Right renal pelvis (tissue), 4 donors: ENCODE measurements around the gene TEX101. TPM values are rescaled to one million over a fixed set of nuclear protein-coding genes. Genes with fewer than 3 reads are reported as not detected.
A peak's percentile ranks its signal among the peaks of the same experiment; 100 is the strongest.
"Not testable (repeated sequence)": the region's sequence is repeated elsewhere in the genome, so short reads cannot be mapped to it uniquely, and the experiment has no call there.

Source experiments
- DNase-seq, 4 donors: peaks; one replicate each; pipeline ENCODE4 v3.0.0-alpha.2; 2013; ENCODE audit warnings: low read depth in 4 of 4, low spot score in 3 of 4, missing footprints in 1 of 4
- polyA plus RNA-seq, 4 donors: library from polyadenylated mRNA; unstranded; fragments of 120-200 nt; gene quantifications; one replicate each; pipeline ENCODE4 v1.2.1, GENCODE V29; 2013; ENCODE audit not compliant: insufficient read length in 4 of 4

TEX101 gene
- polyA plus RNA-seq, 4 donors, result 0.06 TPM; not detected in 3

- no peak for DNase-seq
Measured at GRCh38 chr19:43416951-43417623, 2.4 kb downstream of the TEX101 start.

DNA sequence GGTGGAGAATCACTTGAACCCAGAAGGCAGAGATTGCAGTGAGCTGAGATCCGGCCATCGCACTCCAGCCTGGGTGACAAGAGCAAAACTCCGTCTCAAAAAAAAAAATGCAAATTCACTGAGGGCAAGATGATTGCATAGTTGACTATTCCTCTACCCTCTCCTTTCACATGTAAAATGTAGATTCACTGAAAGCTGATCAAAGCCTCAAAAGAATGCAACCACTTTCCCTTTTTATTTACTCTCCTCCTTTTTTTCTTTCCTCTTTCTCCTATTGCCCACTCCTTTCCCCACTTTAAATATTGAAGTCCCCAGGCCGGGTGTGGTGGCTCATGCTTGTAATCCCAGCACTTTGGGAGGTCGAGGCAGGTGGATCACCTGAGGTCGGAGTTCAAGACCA is 6.3 kb downstream of the TEX101 start:
- DNase-seq, result no peak

- no peak for DNase-seq
Measured at GRCh38 chr19:43422000-43422688, 7.5 kb downstream of the TEX101 start.

GRCh38 chr19:43422689-43423066 is 8.0 kb downstream of the TEX101 start:
- no peak for DNase-seq

DNA sequence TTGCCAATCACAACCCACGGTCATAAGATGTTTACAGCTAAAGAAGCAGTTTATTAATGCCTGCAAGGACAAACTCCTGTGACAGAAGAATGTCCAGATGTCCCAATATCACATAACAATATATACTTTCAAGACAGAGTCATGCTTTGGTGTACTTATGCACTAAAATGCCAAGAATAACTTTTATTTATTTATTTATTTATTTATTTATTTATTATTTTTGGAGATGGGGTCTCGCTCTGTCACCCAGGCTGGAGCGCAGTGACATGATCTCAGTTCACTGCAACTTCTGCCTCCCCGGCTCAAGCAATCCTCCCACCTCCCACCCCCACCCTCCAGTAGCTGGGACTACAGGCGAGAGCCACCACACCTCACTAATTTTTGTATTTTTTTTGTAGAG is 9.1 kb downstream of the TEX101 start:
- DNase-seq, result no peak

- DNase-seq, result no peak
Measured at GRCh38 chr19:43425567-43426392, 11.1 kb downstream of the TEX101 start.

DNA sequence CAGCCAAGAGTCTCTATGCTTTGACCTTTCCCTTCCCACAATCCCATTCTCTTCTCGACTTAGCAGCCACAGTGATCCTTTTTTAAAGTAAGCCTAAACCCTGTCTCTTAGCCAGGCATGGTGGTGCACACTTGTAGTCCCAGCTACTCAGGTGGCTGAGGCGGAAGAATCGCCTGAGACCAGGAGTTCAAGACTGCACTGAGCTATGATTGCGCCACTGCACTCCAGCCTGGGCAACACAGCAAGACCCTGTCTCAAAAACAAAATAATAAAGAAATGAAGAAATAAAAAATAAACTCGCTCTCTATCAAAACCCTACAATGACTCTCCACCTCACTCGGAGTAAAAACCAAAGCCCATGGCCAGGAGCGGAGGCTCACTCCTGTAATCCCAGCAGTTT is 14.7 kb downstream of the TEX101 start:
- DNase-seq, result no peak

- peak in 1 of 4 donors; percentile 12 for DNase-seq
Measured at GRCh38 chr19:43430142-43430710, 15.5 kb downstream of the TEX101 start.

DNA sequence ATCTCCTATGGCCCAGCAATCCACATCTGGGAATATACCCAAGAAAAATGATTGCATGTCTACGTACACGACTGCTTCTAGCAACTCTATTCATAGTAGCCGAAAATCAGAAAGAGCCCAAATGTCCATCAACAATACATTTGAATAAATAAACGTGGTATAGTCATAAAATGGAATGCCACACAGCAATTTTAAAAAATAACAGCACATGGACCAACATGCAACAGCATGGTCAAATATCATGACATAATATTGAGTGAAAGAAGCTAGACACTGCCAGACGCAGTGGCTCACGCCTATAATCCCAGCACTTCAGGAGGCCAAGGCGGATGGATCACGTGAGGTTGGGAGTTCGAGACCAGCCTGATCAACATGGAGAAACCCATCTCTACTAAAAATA is 16.3 kb downstream of the TEX101 start:
- DNase-seq, result no peak

DNA sequence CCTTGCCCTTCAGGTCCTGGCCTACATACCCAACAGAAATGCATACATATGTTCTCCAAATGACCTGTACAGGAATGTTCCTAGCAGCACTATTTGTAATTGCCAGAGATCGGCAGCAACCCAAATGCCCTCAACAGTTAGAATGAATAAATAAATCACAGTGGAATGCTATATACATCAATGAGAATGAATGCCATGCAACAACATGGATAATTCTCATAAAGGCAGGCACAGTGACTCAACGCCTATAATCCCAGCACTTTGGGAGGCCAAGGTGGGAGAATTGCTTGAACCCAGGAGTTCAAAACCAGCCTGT is 18.6 kb downstream of the TEX101 start:
- no peak for DNase-seq

DNA sequence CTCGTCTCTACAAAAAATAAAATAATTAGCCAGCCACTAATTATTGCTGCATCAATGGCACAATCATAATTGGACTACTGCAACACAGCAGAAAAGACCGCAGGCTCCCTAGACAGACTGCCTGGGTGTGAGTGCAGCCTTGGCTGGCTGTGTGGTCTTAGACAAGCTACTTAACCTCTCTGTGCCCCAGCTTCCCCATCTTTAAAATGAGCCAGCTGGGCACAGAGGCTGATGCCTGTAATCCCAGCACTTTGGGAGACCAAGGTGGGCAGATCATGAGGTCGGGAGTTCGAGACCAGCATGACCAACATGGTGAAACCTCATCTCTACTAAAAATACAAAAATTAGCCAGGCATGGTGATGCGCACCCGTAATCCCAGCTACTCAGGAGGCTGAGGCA is 19.0 kb downstream of the TEX101 start:
- DNase-seq, result no peak

DNA sequence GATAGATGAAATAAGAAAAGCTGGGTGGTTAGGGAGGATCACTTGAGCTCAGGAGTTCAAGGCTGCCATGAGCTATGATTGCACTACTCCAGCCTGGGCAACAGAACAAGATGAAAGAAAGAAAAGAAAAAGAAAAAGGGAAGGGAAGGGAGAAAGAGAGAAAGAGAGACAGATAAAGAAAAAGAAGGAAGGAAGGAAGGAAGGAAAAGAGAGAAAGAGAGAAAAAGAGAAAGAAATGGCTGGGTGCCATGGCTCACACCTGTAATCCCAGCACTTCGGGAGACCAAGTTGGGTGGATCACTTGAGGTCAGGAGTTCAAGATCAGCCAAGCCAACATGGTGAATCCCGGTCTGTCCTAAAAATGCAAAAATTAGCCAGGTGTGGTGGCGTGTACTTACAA is 21.1 kb downstream of the TEX101 start:
- no peak for DNase-seq

GRCh38 chr19:43437284-43437683 is 22.6 kb downstream of the TEX101 start:
- DNase-seq, result not testable (repeated sequence)

GRCh38 chr19:43437712-43438111 is 23.0 kb downstream of the TEX101 start:
- DNase-seq, result no peak

GRCh38 chr19:43438291-43439031 is 23.8 kb downstream of the TEX101 start:
- peak; percentile 39 to 61 (median 56) for DNase-seq

DNA sequence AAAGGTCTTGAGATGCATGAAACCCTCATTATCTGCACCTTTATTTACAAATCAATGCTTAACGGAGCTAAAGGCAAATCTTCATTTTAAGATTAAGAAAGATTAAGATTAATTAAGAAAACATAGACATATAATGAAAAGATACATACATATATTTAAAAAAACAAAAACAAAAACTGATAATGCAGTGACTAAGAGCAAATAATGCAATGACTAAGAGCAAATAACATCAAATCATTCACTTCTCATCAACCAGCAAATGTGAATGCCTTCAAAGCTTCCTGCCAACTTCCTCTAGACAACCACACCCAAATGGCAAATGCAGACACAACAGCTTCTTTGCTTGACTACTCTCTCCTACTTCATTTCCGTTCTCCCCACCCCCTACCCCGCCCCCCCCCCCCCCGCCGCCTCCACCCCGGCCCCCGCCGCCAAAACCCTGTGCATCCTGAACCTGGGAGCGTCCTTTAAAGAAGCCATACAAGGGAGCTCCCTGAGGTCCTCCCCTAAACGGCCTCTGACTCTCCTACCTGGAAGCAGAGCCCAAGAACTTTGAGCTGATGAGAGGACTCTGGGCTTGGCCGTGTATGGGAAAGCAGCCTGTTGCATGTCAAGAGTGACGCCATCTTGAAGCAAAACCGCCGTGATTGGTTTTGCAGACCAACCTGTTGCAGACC is 24.5 kb downstream of the TEX101 start:
- DNase-seq, result no peak

DNA sequence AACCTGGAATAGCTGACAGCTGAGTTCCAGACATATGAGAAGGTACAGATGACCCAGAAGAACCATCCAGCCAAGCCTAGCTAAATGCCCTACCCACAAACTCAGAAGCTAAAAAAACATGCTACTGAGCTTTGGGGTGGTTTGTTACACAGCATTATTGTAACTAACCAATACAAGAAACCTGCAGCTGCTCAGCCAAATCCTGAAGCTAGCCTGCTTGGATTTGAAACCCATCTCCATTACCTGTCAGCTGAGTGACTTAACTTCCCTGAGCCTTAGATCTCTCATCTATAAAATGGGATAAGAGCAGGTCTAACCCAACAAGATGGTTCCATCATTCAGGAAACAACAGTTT is 25.0 kb downstream of the TEX101 start:
- DNase-seq, result no peak

DNA sequence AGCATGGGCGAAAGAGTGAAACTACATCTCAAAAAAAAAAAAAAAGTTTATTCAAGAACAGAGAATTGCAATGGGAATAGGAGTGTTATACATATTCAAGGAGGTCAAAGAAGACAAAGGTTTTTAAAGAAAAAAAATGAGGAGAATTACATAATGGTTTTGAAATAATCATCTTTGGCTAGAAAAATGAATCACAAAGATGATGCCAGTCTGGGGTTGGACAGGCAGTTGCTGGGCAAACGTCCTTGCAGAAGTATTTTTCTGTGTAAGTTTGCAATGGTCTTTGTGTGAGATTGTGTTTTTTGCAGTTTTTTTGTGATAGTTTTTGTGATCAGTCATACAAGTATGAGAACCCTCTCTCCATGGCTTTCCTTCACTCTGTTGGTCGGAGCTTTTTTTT is 27.0 kb downstream of the TEX101 start:
- no peak for DNase-seq

GRCh38 chr19:43444091-43444490 is 29.4 kb downstream of the TEX101 start:
- not testable (repeated sequence) for DNase-seq
